B cell (primary cell): Measurements from ENCODE around the gene ABCG2.

ENCODE experiments used
- EZH2 ChIP-seq: IDR thresholded peaks from 2 replicates; pipeline ENCODE4 v1.6.1; 2012; ENCODE audit warnings: borderline replicate concordance, low read depth, mild to moderate bottlenecking, moderate library complexity, low read length; ENCODE audit not compliant: insufficient read depth, poor library complexity, severe bottlenecking
- TF ChIP-seq, protein P1 (sequence below): fragments of 200-600 bp; IDR thresholded peaks from one replicate; pipeline ENCODE4 v1.8.0; 2022; ENCODE audit warnings: antibody characterized with exemption, mild to moderate bottlenecking

- TF ChIP-seq, protein P1, sequence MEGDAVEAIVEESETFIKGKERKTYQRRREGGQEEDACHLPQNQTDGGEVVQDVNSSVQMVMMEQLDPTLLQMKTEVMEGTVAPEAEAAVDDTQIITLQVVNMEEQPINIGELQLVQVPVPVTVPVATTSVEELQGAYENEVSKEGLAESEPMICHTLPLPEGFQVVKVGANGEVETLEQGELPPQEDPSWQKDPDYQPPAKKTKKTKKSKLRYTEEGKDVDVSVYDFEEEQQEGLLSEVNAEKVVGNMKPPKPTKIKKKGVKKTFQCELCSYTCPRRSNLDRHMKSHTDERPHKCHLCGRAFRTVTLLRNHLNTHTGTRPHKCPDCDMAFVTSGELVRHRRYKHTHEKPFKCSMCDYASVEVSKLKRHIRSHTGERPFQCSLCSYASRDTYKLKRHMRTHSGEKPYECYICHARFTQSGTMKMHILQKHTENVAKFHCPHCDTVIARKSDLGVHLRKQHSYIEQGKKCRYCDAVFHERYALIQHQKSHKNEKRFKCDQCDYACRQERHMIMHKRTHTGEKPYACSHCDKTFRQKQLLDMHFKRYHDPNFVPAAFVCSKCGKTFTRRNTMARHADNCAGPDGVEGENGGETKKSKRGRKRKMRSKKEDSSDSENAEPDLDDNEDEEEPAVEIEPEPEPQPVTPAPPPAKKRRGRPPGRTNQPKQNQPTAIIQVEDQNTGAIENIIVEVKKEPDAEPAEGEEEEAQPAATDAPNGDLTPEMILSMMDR = no peak
- no peak for TF ChIP-seq EZH2
These were observed at the start of gene ABCG2 for GRCh38 chr4:88158489-88159228.
